Colonic mucosa (tissue), 4 donors: ENCODE data around the gene CDCA4. TPM values are rescaled to one million over a fixed set of nuclear protein-coding genes. Genes with fewer than 3 reads are reported as not detected.

Experiments used
- DNase-seq: peaks from one replicate; pipeline ENCODE4 v3.0.0-alpha.2; 2020
- H3K27ac ChIP-seq: fragments of 200-600 bp; one replicate; pipeline ENCODE4 v1.8.0; 2021
- H3K27me3 ChIP-seq: fragments of 200-600 bp; one replicate; pipeline ENCODE4 v1.8.0; 2021
- H3K36me3 ChIP-seq: fragments of 200-600 bp; one replicate; pipeline ENCODE4 v1.8.0; 2021
- H3K4me1 ChIP-seq: fragments of 200-600 bp; one replicate; pipeline ENCODE4 v1.8.0; 2021; ENCODE audit warnings: mild to moderate bottlenecking
- H3K4me3 ChIP-seq: fragments of 200-600 bp; one replicate; pipeline ENCODE4 v1.8.0; 2021
- H3K9ac ChIP-seq, 2 donors: one replicate each; pipeline ENCODE4 v1.7.0; 2013; ENCODE audit warnings: control low read depth in 2 of 2, low read depth in 2 of 2, low read length in 2 of 2
- H3K9me3 ChIP-seq: fragments of 200-600 bp; one replicate; pipeline ENCODE4 v1.8.0; 2021
- CTCF ChIP-seq: fragments of 200-600 bp; IDR thresholded peaks from one replicate; pipeline ENCODE4 v1.8.0; 2022; ENCODE audit warnings: antibody characterized with exemption, mild to moderate bottlenecking
- intact Hi-C: fragments of 100-400 bp; cut with DNase I; formaldehyde crosslinking; loops from one replicate; pipeline ENCODE4 v1.14.1; 2022
- total RNA-seq, 2 donors: library from RNA; stranded (reverse); fragmentation: NEBNext Ultra II Directional in 1 of 2; extraction: Animal tissue kit (Norgen Biotek cat#: 25700) in 1 of 2; gene quantifications; one replicate each; pipeline ENCODE4 v1.2.1, GENCODE V29; 2021
- donor health status: healthy.
- donor health status: DM: no; HTN: no; CAD: no.
- donor health status: DM: no; HTN: no; CAD: no.

The CDCA4 gene
- 10 to 100 TPM in 1 of 2 donors, 1 to 10 TPM in 1; 8.3 to 16.3 TPM for total RNA-seq

GRCh38 chr14:105020815-105021655 is at the start of gene CDCA4:
Gene CDCA4 (minus strand): TSS chr14:105021083. CDS start chr14:105011929, 9,154 bp downstream.
- Histone ChIP-seq H3K27me3 (no peaks in the 10 kb centered on the region), H3K4me1 (peaks cover 23% of the 10 kb centered on the region), H3K9ac (peak within 1 kb of the TSS; percentile 83 to 93), H3K36me3 (no peaks in the 10 kb centered on the region), H3K27ac (peak within 1 kb of the TSS; percentile 81), H3K4me3 (peak within 1 kb of the TSS; percentile 99), H3K9me3 (no peaks in the 10 kb centered on the region)
- DNase-seq: peak; percentile 97
- TF ChIP-seq CTCF: no peak
- intact Hi-C loops: no loop called here

GRCh38 chr14:105069871-105070759 is 49.2 kb upstream of the CDCA4 start:
- no peaks in the 10 kb centered on the region for H3K9me3 ChIP-seq
- no peak for TF ChIP-seq CTCF
- intact Hi-C loops: no loop called here
- H3K36me3 ChIP-seq: no peaks in the 10 kb centered on the region
- peaks cover 5% of the 10 kb centered on the region for H3K27me3 ChIP-seq
- H3K9ac ChIP-seq: no peak overlapping the region
- no peak overlapping the region for H3K4me3 ChIP-seq
- H3K27ac ChIP-seq: no peak overlapping the region
- no peak for DNase-seq
- H3K4me1 ChIP-seq: no peaks in the 10 kb centered on the region

GRCh38 chr14:105069522-105069870 is 48.6 kb upstream of the CDCA4 start:
- no peak for TF ChIP-seq CTCF
- Histone ChIP-seq H3K27me3 (peaks cover 5% of the 10 kb centered on the region), H3K9ac (no peak overlapping the region), H3K4me1 (no peaks in the 10 kb centered on the region), H3K4me3 (no peak overlapping the region), H3K9me3 (no peaks in the 10 kb centered on the region), H3K36me3 (no peaks in the 10 kb centered on the region), H3K27ac (no peak overlapping the region)
- DNase-seq: no peak
- intact Hi-C loops: no loop called here

GRCh38 chr14:105068818-105069217 is 47.9 kb upstream of the CDCA4 start:
- DNase-seq: no peak
- no peaks in the 10 kb centered on the region for H3K9me3 ChIP-seq
- H3K9ac ChIP-seq: no peak overlapping the region
- no peak for TF ChIP-seq CTCF
- intact Hi-C loops: no loop called here
- H3K4me3 ChIP-seq: no peak overlapping the region
- H3K27me3 ChIP-seq: peaks cover 5% of the 10 kb centered on the region
- no peak overlapping the region for H3K27ac ChIP-seq
- H3K4me1 ChIP-seq: no peaks in the 10 kb centered on the region
- no peaks in the 10 kb centered on the region for H3K36me3 ChIP-seq

GRCh38 chr14:105067969-105068301 is 47.1 kb upstream of the CDCA4 start:
- no peaks in the 10 kb centered on the region for H3K9me3 ChIP-seq
- no peak overlapping the region for H3K9ac ChIP-seq
- no peak overlapping the region for H3K27ac ChIP-seq
- intact Hi-C loops: no loop called here
- no peaks in the 10 kb centered on the region for H3K4me1 ChIP-seq
- no peaks in the 10 kb centered on the region for H3K27me3 ChIP-seq
- no peak overlapping the region for H3K4me3 ChIP-seq
- DNase-seq: no peak
- H3K36me3 ChIP-seq: no peaks in the 10 kb centered on the region
- TF ChIP-seq CTCF: no peak
